Endothelial cell of umbilical vein (primary cell): ENCODE results near the gene MLLT6. TPM values are rescaled to one million over a fixed set of nuclear protein-coding genes. Genes with fewer than 3 reads are reported as not detected.

Experiments
- BruUV-seq: library from RNA; stranded (reverse); fragments of 400-500 nt; replicated peaks from 2 replicates; lab custom pipeline; 2021; lab: Mats Ljungman, UMichigan
- CTCF ChIA-PET: fragments of 300-600, 350-600 bp; sonication (Branson Sonifier 250); formaldehyde crosslinking; loops from one replicate; lab custom pipeline; 2021; ENCODE audit warnings: antibody characterized with exemption, inconsistent platforms; lab: Charles Lee
- POLR2A ChIA-PET: fragments of 300-600, 350-600 bp; sonication (Branson Sonifier 250); formaldehyde crosslinking; loops from one replicate; lab custom pipeline; 2021; ENCODE audit warnings: antibody characterized with exemption, inconsistent platforms; lab: Charles Lee
- DNase-seq: peaks from one replicate; pipeline ENCODE4 v3.0.0-alpha.2; 2011; ENCODE audit warnings: low read depth, low spot score
- FAIRE-seq: peaks from 2 replicates; lab custom pipeline; 2011; peaks lifted over from hg19 to GRCh38; lab: Jason Lieb, UNC
- H2AFZ ChIP-seq: 2 replicates; pipeline ENCODE4 v1.6.0; 2012; ENCODE audit warnings: low read depth, low read length, control low read depth, inconsistent platforms
- H3K27ac ChIP-seq: 2 replicates; pipeline ENCODE4 v1.5.1; 2011; ENCODE audit warnings: low read depth, mild to moderate bottlenecking, control low read depth, low read length, moderate library complexity; ENCODE audit not compliant: insufficient read depth
- H3K27me3 ChIP-seq, 2 experiments: 2 replicates each; pipeline versions ENCODE4 v1.6.0 to v1.6.1; 2011; ENCODE audit warnings: low read length in 2 of 2, mixed read lengths in 1 of 2; ENCODE audit not compliant: control insufficient read depth in 2 of 2, insufficient read depth in 2 of 2
- H3K36me3 ChIP-seq, 2 experiments: 2 replicates in 1 of 2; 3 replicates in 1 of 2; pipeline ENCODE4 v1.5.1; 2011; ENCODE audit warnings: low read length in 2 of 2, mild to moderate bottlenecking in 1 of 2, moderate library complexity in 1 of 2; ENCODE audit not compliant: control insufficient read depth in 2 of 2, insufficient read depth in 2 of 2; ENCODE audit errors: extremely low read depth in 1 of 2
- H3K4me1 ChIP-seq: 3 replicates; pipeline ENCODE4 v1.5.1; 2011; ENCODE audit warnings: mild to moderate bottlenecking, low read length; ENCODE audit not compliant: control insufficient read depth, insufficient read depth; ENCODE audit errors: extremely low read depth
- H3K4me2 ChIP-seq: 2 replicates; pipeline ENCODE4 v1.6.1; 2011; ENCODE audit warnings: low read length, control low read depth, mixed read lengths; ENCODE audit not compliant: insufficient read depth
- H3K4me3 ChIP-seq, 3 experiments: fragments of 200-600 bp in 1 of 3; sonication (generic), shearing (Covaris generic) in 1 of 3; replicated peaks in 1 of 3; 2 replicates each; pipeline ENCODE4 v1.5.1; 2011 to 2016; ENCODE audit warnings: control low read depth in 3 of 3, low read length in 3 of 3, mild to moderate bottlenecking in 2 of 3, inconsistent platforms in 1 of 3, low read depth in 1 of 3, moderate library complexity in 1 of 3; ENCODE audit not compliant: insufficient read depth in 1 of 3
- H3K79me2 ChIP-seq: 2 replicates; pipeline ENCODE4 v1.6.0; 2012; ENCODE audit warnings: low read length, inconsistent platforms; ENCODE audit not compliant: control insufficient read depth, insufficient read depth
- H3K9ac ChIP-seq: replicated peaks from 2 replicates; pipeline ENCODE3; 2011; ENCODE audit warnings: low read length, control low read depth; ENCODE audit not compliant: insufficient read depth; ENCODE audit errors: extremely low read depth
- H3K9me1 ChIP-seq: replicated peaks from 3 replicates; pipeline ENCODE4 v1.6.0; 2011; ENCODE audit warnings: mild to moderate bottlenecking, low read length; ENCODE audit not compliant: control insufficient read depth, insufficient read depth; ENCODE audit errors: extremely low read depth
- H3K9me3 ChIP-seq: replicated peaks from 2 replicates; pipeline ENCODE4 v1.5.1; 2012; ENCODE audit warnings: low read length, inconsistent platforms; ENCODE audit not compliant: control insufficient read depth, insufficient read depth
- H4K20me1 ChIP-seq: replicated peaks from 2 replicates; pipeline ENCODE3; 2011; ENCODE audit warnings: mild to moderate bottlenecking, low read length; ENCODE audit not compliant: control insufficient read depth, insufficient read depth; ENCODE audit errors: extremely low read depth
- CTCF ChIP-seq, 2 donors: IDR thresholded peaks; 1 replicate in 1 of 2; 2 replicates in 1 of 2; pipeline ENCODE4 v1.5.1; 2011; ENCODE audit warnings: low read length in 2 of 2, mild to moderate bottlenecking in 2 of 2, moderate library complexity in 2 of 2, control low read depth in 1 of 2, inconsistent platforms in 1 of 2, low read depth in 1 of 2; ENCODE audit not compliant: insufficient read depth in 1 of 2; ENCODE audit errors: extremely low read depth in 1 of 2
- EZH2 ChIP-seq: IDR thresholded peaks from 2 replicates; pipeline ENCODE4 v1.6.1; 2012; ENCODE audit warnings: borderline replicate concordance, low read depth, mild to moderate bottlenecking, moderate library complexity, low read length, inconsistent platforms; ENCODE audit not compliant: severe bottlenecking
- FOS ChIP-seq: IDR thresholded peaks from 2 replicates; pipeline ENCODE4 v1.6.1; 2011; ENCODE audit warnings: mild to moderate bottlenecking, low read length, moderate library complexity, borderline replicate concordance; ENCODE audit not compliant: insufficient read depth
- GATA2 ChIP-seq: IDR thresholded peaks from 2 replicates; pipeline ENCODE4 v1.7.0; 2011; ENCODE audit warnings: low read depth, mild to moderate bottlenecking, moderate library complexity, mixed read lengths, low read length; ENCODE audit not compliant: insufficient read length, insufficient read depth
- JUN ChIP-seq: IDR thresholded peaks from 2 replicates; pipeline ENCODE4 v1.6.1; 2011; ENCODE audit warnings: borderline replicate concordance, low read depth; ENCODE audit not compliant: insufficient read length, insufficient read depth
- MAX ChIP-seq: IDR thresholded peaks from 2 replicates; pipeline ENCODE4 v1.6.1; 2011; ENCODE audit not compliant: insufficient read depth, insufficient read length
- MYC ChIP-seq: IDR thresholded peaks from one replicate; pipeline ENCODE4 v1.6.1; 2011; ENCODE audit warnings: mild to moderate bottlenecking, low read depth, low read length
- POLR2A ChIP-seq: IDR thresholded peaks from 2 replicates; pipeline ENCODE4 v1.6.1; 2012; ENCODE audit warnings: low read depth, mild to moderate bottlenecking, control low read depth, low read length
- POLR2AphosphoS5 ChIP-seq: IDR thresholded peaks from 2 replicates; pipeline ENCODE4 v1.6.1; 2012; ENCODE audit warnings: low read depth, mild to moderate bottlenecking, control low read depth, low read length, moderate library complexity; ENCODE audit not compliant: insufficient read depth
- dilution Hi-C: fragments of 300-500 bp; cut with MboI; formaldehyde crosslinking; loops from one replicate; pipeline ENCODE4 v1.15.0; 2019; ENCODE audit warnings: low sequenced_read_pairs; ENCODE audit not compliant: extremely low pct_ligation_motif_present
- intact Hi-C: fragments of 100-400 bp; cut with micrococcal nuclease; formaldehyde crosslinking; loops from one replicate; pipeline ENCODE4 v1.10.0; 2022
- polyA plus RNA-seq, 4 experiments: library from polyadenylated mRNA; depleted of rRNA in 3 of 4; stranded (reverse) in 3 of 4; unstranded in 1 of 4; fragments of >200 nt; gene quantifications; 2 replicates each; pipeline versions ENCODE4 v1.2.1 to v1.2.3, GENCODE V29; 2011 to 2012; ENCODE audit warnings: missing spikeins in 1 of 4
- total RNA-seq: library from RNA; stranded (reverse); gene quantifications from 2 replicates; pipeline ENCODE4 v1.2.3, GENCODE V29; 2021

MLLT6 gene
- total and polyA plus RNA-seq, 2 donors (not counting 3 experiments of a cell fraction or from before 2014, with no cell fraction given) = 32.1 to 85.4 TPM

GRCh38 chr17:38735161-38735997, 30.3 kb downstream of the MLLT6 start:
- no peak overlapping the region for H2AFZ ChIP-seq
- ChIA-PET POLR2A (interaction anchor here (0.7 to 1.0 kb wide), 3 partner anchors 11 to 287 kb away, joined by 3 to 9 read pairs (median 4); no protein-coding TSS in a partner anchor), CTCF (interaction anchor here (0.6 to 5.4 kb wide), 29 partner anchors 10 to 418 kb away, joined by 3 to 138 read pairs (median 7); partner anchors contain the start of genes EPOP, MLLT6, PCGF2 and PSMB3)
- TF ChIP-seq EZH2 (no peak), CTCF (IDR thresholded peaks at IDR 0.05; ENCODE audit: extremely low read depth in 1 of 2, insufficient read depth in 1 of 2, low read depth in 1 of 2, low read length in 2 of 2) (peak; percentile 78 to 94), POLR2A (peak; percentile 11), POLR2AphosphoS5 (peak; percentile 20), JUN (no peak), MYC (no peak), GATA2 (no peak), MAX (no peak), FOS (no peak)
- dilution Hi-C loops = no loop called here
- H3K36me3 ChIP-seq = peaks cover 2 to 40% of the 10 kb centered on the region in 2 experiments
- no peaks in the 10 kb centered on the region for H3K9me3 ChIP-seq
- TSS peak; percentile 77 for BruUV-seq
- no peaks in the 10 kb centered on the region for H4K20me1 ChIP-seq
- H3K27me3 ChIP-seq = no peaks in the 10 kb centered on the region
- H3K4me3 ChIP-seq = no peak overlapping the region
- no peak overlapping the region for H3K9ac ChIP-seq
- DNase-seq (no peak), FAIRE-seq (no peak)
- intact Hi-C loops = loop anchor here (1.0 kb wide), 1 partner anchor 58 kb away; no protein-coding TSS in a partner anchor
- no peak overlapping the region for H3K27ac ChIP-seq
- no peaks in the 10 kb centered on the region for H3K9me1 ChIP-seq
- peaks cover 19% of the 10 kb centered on the region for H3K4me1 ChIP-seq
- no peak overlapping the region for H3K4me2 ChIP-seq
- H3K79me2 ChIP-seq = peaks cover 13% of the 10 kb centered on the region
